ENCODE data around the gene CCDC85B. TPM values are rescaled to one million over a fixed set of nuclear protein-coding genes. Genes with fewer than 3 reads are reported as not detected.
A peak's percentile ranks its signal among the peaks of the same experiment; 100 is the strongest.

CCDC85B gene
- polyA plus RNA-seq, 3 donors, result 20.8 to 35.2 (median 24.4) TPM

DNA sequence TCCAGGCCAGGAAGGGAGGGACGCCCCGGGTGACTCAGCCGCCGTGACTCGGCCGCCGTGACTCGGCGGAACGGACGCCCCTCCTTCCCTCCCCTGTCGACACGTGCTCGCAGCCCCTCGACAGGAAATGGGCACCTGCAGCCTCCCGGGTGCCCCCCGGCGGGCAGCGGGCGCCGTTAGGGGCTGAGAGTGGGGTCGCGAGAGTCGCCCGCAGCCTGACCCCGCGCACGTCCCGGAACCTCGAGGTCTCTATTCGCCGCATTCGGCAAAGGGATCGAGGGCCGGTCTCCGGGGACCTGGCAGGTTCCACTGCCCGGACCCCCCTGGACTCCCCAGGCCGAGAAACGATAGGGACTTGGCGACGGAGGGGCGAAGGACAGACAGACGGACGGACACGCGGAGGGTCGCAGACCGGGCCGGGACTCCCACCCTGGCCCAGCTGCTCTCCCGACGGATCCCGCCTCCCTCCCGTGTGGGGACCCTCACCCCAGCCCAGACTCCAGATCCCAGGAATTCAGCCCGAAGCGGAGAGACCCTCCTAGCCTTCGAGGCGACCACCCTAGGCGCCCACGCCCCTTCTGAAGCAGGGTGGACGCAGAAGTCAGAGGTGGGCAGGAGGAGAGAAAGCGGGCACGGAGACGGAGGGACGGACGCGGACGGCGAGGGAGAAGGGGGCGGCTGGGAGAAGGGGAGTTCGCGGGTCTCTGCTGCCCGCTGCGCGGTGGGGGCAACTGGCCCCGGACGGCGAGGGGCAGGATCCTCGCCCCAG, 9.1 kb downstream of the CCDC85B start:
- H3K27me3 ChIP-seq (ENCODE audit: control insufficient read depth in 2 of 2, insufficient read depth in 2 of 2, low read length in 2 of 2), result no peaks in the 10 kb centered on the region
- TF ChIP-seq CTCF (IDR thresholded peaks at IDR 0.05), result no peak
- peak overlapping the region; percentile 86 for H3K9ac ChIP-seq (ENCODE audit: insufficient read depth, low read length, poor library complexity, severe bottlenecking)
- peaks cover 0 to 5% of the 10 kb centered on the region in 2 donors for H3K36me3 ChIP-seq (replicated peaks in 1 of 2; ENCODE audit: control insufficient read depth in 1 of 2, insufficient read depth in 2 of 2, low read length in 2 of 2)
- peaks cover 24 to 31% of the 10 kb centered on the region in 2 donors for H3K4me1 ChIP-seq (ENCODE audit: control insufficient read depth in 1 of 2, insufficient read depth in 2 of 2, low read length in 2 of 2)
- peaks cover 5% of the 10 kb centered on the region for H4K20me1 ChIP-seq (ENCODE audit: insufficient read depth, low read length)
- H3K27ac ChIP-seq (ENCODE audit: low read depth in 1 of 2, low read length in 2 of 2), result peak overlapping the region; percentile 36 to 84
- DNase-seq, result peak; percentile 77 to 88 (median 80)
- peaks cover 11% of the 10 kb centered on the region for H3K79me2 ChIP-seq (ENCODE audit: insufficient read depth, low read length)
- Mint-ChIP-seq H3K9me3 (no peaks in the 10 kb centered on the region), H3K27ac (peak overlapping the region; percentile 60 to 92 (median 90)), H3K27me3 (ENCODE audit: low read depth in 3 of 3) (peaks cover 0 to 5% (median 4%) of the 10 kb centered on the region in 3 donors), H3K4me3 (peak overlapping the region; percentile 85 to 86), H3K36me3 (peaks cover 11 to 14% of the 10 kb centered on the region in 2 donors), H3K4me1 (peaks cover 16% of the 10 kb centered on the region)
- peak overlapping the region; percentile 60 to 92 (median 85) for H3K4me3 ChIP-seq (replicated peaks in 1 of 3; ENCODE audit: low read depth in 2 of 3, low read length in 3 of 3)
- H2AFZ ChIP-seq (ENCODE audit: insufficient read depth, low read depth, low read length, poor library complexity, severe bottlenecking), result no peak overlapping the region
- WGBS (ENCODE audit: insufficient coverage), result 3% methylated on average over 71 of the region's 78 CpGs
- peak overlapping the region; percentile 96 for H3K4me2 ChIP-seq (replicated peaks; ENCODE audit: extremely low read depth, low read length, poor library complexity, severe bottlenecking)
- intact Hi-C loops (cut with micrococcal nuclease), result loop anchor here in 1 of 2 donors (1.0 to 2.0 kb wide), 2 partner anchors 9 to 19 kb away; partner anchors contain the start of genes C11orf68, CCDC85B and DRAP1
- H3K9me3 ChIP-seq (replicated peaks in 1 of 2; ENCODE audit: control insufficient read depth in 1 of 2, insufficient read depth in 1 of 2, low read length in 2 of 2), result no peaks in the 10 kb centered on the region

- Histone ChIP-seq H3K27ac (ENCODE audit: low read depth in 1 of 2, low read length in 2 of 2) (peak within 1 kb of the TSS; percentile 36 to 84), H3K36me3 (replicated peaks in 1 of 2; ENCODE audit: control insufficient read depth in 1 of 2, insufficient read depth in 2 of 2, low read length in 2 of 2) (peaks cover 0 to 5% of the 10 kb centered on the region in 2 donors), H3K79me2 (ENCODE audit: insufficient read depth, low read length) (peaks cover 9% of the 10 kb centered on the region), H3K4me2 (replicated peaks; ENCODE audit: extremely low read depth, low read length, poor library complexity, severe bottlenecking) (peak within 1 kb of the TSS; percentile 96), H3K4me3 (replicated peaks in 1 of 3; ENCODE audit: low read depth in 2 of 3, low read length in 3 of 3) (peak within 1 kb of the TSS; percentile 60 to 92 (median 85)), H3K4me1 (ENCODE audit: control insufficient read depth in 1 of 2, insufficient read depth in 2 of 2, low read length in 2 of 2) (peaks cover 22 to 28% of the 10 kb centered on the region in 2 donors), H4K20me1 (ENCODE audit: insufficient read depth, low read length) (peaks cover 5% of the 10 kb centered on the region), H3K9me3 (replicated peaks in 1 of 2; ENCODE audit: control insufficient read depth in 1 of 2, insufficient read depth in 1 of 2, low read length in 2 of 2) (no peaks in the 10 kb centered on the region), H3K27me3 (ENCODE audit: control insufficient read depth in 2 of 2, insufficient read depth in 2 of 2, low read length in 2 of 2) (no peaks in the 10 kb centered on the region), H3K9ac (ENCODE audit: insufficient read depth, low read length, poor library complexity, severe bottlenecking) (peak within 1 kb of the TSS; percentile 86), H2AFZ (ENCODE audit: insufficient read depth, low read depth, low read length, poor library complexity, severe bottlenecking) (peak within 1 kb of the TSS; percentile 63)
- H3K27ac Mint-ChIP-seq, result peak within 1 kb of the TSS; percentile 81 to 92 (median 90)
- peak within 1 kb of the TSS; percentile 85 to 86 for H3K4me3 Mint-ChIP-seq
- peaks cover 0 to 5% (median 4%) of the 10 kb centered on the region in 3 donors for H3K27me3 Mint-ChIP-seq (ENCODE audit: low read depth in 3 of 3)
- under 1% methylated on average over 73 of the region's 80 CpGs for WGBS (ENCODE audit: insufficient coverage)
- H3K9me3 Mint-ChIP-seq, result no peaks in the 10 kb centered on the region
- H3K36me3 Mint-ChIP-seq, result peaks cover 9 to 12% of the 10 kb centered on the region in 2 donors
- TF ChIP-seq CTCF (IDR thresholded peaks at IDR 0.05), result no peak
- intact Hi-C loops (cut with micrococcal nuclease), result loop anchor here in 1 of 2 donors (1.0 to 2.0 kb wide), 2 partner anchors 10 to 18 kb away; partner anchors contain the start of genes C11orf68, CCDC85B and DRAP1
- H3K4me1 Mint-ChIP-seq, result peaks cover 16% of the 10 kb centered on the region
- DNase-seq, result peak; percentile 89 to 97 (median 96)
Measured at GRCh38 chr11:65900125-65900898, 9.8 kb downstream of the CCDC85B start, which contains the start of gene FOSL1. TSS of gene FOSL1 (minus strand) at chr11:65900388. CDS start at chr11:65900339, 49 bp downstream.
